K562 (cell line): ENCODE measurements around the gene SLC2A4. TPM values are rescaled to one million over a fixed set of nuclear protein-coding genes. Genes with fewer than 3 reads are reported as not detected.

Experiments
- ARID3B ChIP-seq: fragments of 250-450 bp; sonication (Bioruptor Pico); IDR thresholded peaks from 2 replicates; pipeline ENCODE4 v1.4.0; 2020; ENCODE audit warnings: borderline replicate concordance
- GTF2F1 ChIP-seq: IDR thresholded peaks from 2 replicates; pipeline ENCODE4 v1.6.1; 2011; ENCODE audit warnings: low read depth, low read length, improper control_type of control experiment
- HDGF ChIP-seq: fragments of 450-650 bp; IDR thresholded peaks from 2 replicates; pipeline ENCODE4 v1.6.1; 2016
- HNRNPL ChIP-seq: fragments of 200-400 bp; formaldehyde crosslinking; IDR thresholded peaks from 2 replicates; pipeline ENCODE4 v1.6.1; 2017; ENCODE audit warnings: low read depth, mild to moderate bottlenecking, low read length
- KAT2B ChIP-seq: IDR thresholded peaks from one replicate; pipeline ENCODE4 v1.6.1; 2012; ENCODE audit warnings: low read depth, mild to moderate bottlenecking, control low read depth, inconsistent platforms, low read length, moderate library complexity
- KLF13 ChIP-seq: fragments of 450-650 bp; IDR thresholded peaks from 2 replicates; pipeline ENCODE4 v1.6.1; 2016; ENCODE audit warnings: missing genetic modification characterization, low read depth, mild to moderate bottlenecking, missing compliant biosample characterization, moderate library complexity, borderline replicate concordance
- NR3C1 ChIP-seq: sonication (generic); formaldehyde crosslinking; IDR thresholded peaks from 2 replicates; pipeline ENCODE4 v1.8.1; 2022; ENCODE audit warnings: missing genetic modification reagents
- SMAD1 ChIP-seq: fragments of 150-350 bp; IDR thresholded peaks from 2 replicates; pipeline ENCODE4 v1.6.1; 2014; ENCODE audit warnings: low read length, low read depth; ENCODE audit not compliant: partially characterized antibody
- TGIF2 ChIP-seq: sonication (generic); formaldehyde crosslinking; IDR thresholded peaks from 2 replicates; pipeline ENCODE4 v1.8.1; 2022; ENCODE audit warnings: mild to moderate bottlenecking, missing genetic modification reagents, moderate library complexity
- ZNF318 ChIP-seq, 2 experiments: fragments of 450-650 bp; IDR thresholded peaks; 2 replicates each; pipeline ENCODE4 v1.6.1; 2016; ENCODE audit warnings: mild to moderate bottlenecking in 2 of 2, borderline replicate concordance in 1 of 2, low read depth in 1 of 2, moderate library complexity in 1 of 2
- ZNF609 ChIP-seq: sonication (generic); formaldehyde crosslinking; IDR thresholded peaks from 2 replicates; pipeline ENCODE4 v1.8.1; 2023; ENCODE audit warnings: missing genetic modification reagents, mild to moderate bottlenecking, borderline replicate concordance
- polyA plus RNA-seq, 8 experiments: library from polyadenylated mRNA; depleted of rRNA in 4 of 8; stranded (reverse) in 5 of 8; unstranded in 3 of 8; fragments of >200 nt; fragmentation: Nextera tagmentation in 2 of 8; fragmentation: Illumina TruSeq in 1 of 8; extraction: Ambion mirVana in 2 of 8; extraction: Trizol in 1 of 8; gene quantifications; 2 replicates each; pipeline versions ENCODE4 v1.2.1 to v1.2.3, GENCODE V29; 2011 to 2014; ENCODE audit warnings: inconsistent platforms in 1 of 8, missing spikeins in 1 of 8
- total RNA-seq, 7 experiments: library from RNA; depleted of rRNA in 6 of 7; stranded (reverse); fragments of >200 nt in 6 of 7; fragmentation: Illumina TruSeq in 2 of 7; extraction: Trizol in 2 of 7; gene quantifications; 2 replicates each; pipeline versions ENCODE4 v1.2.1 to v1.2.3, GENCODE V29; 2011 to 2021; ENCODE audit warnings: low replicate concordance in 1 of 7

Gene SLC2A4
- total and polyA plus RNA-seq, 9 of the 15 experiments (the other 6 are each of a cell fraction or from before 2014, with no cell fraction given) = 0.74 to 3.5 (median 1.6) TPM

GRCh38 chr17:7314719-7315569 is 33.4 kb downstream of the SLC2A4 start, which contains the start of gene GPS2 (continued):
- TF ChIP-seq ZNF609 (CRISPR knock-in tag) (no peak), TGIF2 (0 out of 2 replicates have a peak, but pooled peaks have one; percentile 39), NR3C1 (no peak), ZNF318 (IDR thresholded peaks at IDR 0.05; ENCODE audit: borderline replicate concordance in 1 of 2, low read depth in 1 of 2) (no peak), GTF2F1 (no peak), ARID3B (CRISPR knock-in tag) (no peak), KAT2B (no peak), KLF13 (tag) (no peak), SMAD1 (no peak), HNRNPL (no peak; the same call in 1 of the 2 replicates), HDGF (no peak)
